Activated CD8-positive, alpha-beta memory T cell treated with anti-CD3 and anti-CD28 coated beads, Interleukin-2, amount 50 U/mL, for 24 hours (primary cell): ENCODE results near the gene FAHD2A.
"Not testable (repeated sequence)": the region's sequence is repeated elsewhere in the genome, so short reads cannot be mapped to it uniquely, and the experiment has no call there.

Source experiments
- DNase-seq: peaks from one replicate; pipeline ENCODE4 v3.0.0-alpha.2; 2020; ENCODE audit errors: extremely low read depth

FAHD2A gene, protein sequence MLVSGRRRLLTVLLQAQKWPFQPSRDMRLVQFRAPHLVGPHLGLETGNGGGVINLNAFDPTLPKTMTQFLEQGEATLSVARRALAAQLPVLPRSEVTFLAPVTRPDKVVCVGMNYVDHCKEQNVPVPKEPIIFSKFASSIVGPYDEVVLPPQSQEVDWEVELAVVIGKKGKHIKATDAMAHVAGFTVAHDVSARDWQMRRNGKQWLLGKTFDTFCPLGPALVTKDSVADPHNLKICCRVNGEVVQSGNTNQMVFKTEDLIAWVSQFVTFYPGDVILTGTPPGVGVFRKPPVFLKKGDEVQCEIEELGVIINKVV

DNA sequence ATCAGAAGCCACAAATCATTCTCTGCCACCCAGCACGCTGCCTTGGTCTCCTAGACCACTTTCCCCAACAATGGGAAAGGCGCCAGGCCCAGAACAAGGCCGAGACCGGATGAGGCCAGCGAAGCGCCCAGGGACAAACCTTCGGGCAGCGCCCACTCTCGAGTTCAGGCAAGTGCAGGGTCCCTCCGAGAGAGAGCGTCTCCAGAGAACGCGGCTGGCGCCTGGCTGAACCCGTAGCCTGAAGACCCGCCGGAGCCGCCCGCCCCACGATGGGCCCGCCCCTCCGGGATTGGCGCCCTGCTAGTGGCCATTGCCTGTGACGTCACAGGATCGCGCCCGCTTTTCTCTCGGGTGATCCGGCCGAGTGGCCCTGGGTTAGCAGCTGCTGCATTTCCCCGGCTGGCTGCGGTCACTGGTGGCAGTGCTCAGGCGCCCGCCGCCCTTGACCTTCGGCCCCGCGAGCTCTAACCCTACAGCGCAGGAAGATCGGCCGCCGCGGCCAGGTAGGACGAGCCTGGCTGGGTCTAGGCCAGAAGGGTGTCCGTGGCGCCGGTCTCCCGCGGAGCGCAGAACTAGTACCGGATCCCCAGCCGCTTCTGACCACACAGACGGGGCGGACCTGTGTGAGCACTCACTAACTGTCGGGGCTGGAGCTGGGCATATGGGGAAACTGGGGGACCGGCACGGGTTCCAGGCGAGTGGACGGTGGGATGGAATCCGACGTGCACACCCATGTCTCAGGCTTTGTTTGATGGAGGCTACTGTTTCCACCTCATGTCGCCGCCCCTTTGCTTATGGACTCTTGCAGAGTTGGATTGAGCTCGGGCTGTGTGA is at the start of gene FAHD2A:
FAHD2A (plus strand) TSS at position 339 of the 834 bp plus-strand sequence. CDS start 2,851 bp downstream, outside the sequence.
- DNase-seq = peak; percentile 87

DNA sequence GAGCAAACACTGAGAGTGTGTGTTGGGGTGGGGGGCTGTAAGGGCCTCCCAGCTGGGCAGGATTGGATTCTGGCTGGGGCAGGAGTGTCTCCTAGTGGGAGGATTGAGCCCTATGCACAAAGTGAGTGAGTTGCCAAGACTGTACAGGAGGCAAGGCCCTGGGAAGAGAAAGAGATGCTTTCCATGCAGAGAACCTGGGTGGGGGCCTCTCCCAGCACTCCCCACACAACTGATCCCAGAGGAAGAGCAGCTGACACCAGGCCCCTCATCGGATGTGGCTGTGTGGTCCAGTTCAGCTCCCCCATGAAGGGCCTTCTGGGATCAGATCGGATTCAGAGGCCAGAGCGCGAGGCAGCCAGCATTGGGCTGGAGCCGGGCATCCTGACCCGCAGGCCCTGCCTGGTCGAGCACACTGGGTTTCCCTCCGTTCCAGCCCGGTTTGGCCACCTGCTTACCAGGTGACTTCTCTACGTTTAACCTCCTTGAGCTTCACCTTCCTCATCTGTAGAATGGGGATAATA is 49.4 kb upstream of the FAHD2A start:
- no peak for DNase-seq

DNA sequence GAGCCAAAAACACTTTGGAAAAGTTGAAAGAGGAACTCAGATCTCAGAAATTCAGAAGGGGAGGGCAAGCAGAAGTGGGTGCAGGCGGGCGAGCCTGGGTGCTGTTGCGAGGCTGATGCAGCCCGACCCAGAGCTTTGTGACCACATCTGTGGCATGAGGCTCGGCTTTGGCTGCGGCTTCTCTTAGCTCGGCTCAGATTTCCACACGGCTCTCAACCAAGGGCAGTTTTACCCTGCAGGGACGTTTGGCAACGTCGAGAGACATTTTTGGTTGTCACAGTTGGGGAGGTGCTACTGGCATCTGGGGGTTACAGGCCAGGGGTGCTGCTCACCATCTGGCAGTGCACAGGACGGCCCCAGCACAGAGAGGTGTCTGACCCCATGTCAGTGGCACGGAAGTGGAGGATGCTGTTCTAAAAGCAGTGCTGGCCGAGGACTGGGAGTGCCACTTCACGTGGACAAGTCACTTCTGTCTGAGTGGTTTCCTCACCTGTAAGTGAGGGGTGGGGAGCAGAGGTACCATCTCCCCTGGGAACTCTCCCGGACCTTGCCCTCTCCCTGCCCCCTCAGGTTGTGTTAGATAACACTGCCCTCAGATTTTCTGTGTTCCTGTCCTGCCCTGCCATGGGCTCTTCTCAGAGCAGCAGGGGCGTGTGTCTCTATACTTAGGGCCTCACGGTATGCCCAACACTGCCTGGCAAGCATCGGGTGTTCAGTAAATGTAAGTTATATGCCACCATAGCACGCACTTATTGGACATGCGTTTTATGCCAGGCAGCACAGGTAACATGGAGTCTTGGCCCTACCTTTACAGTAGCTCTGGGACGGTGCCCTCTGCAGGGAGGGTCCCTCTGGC is 48.7 kb upstream of the FAHD2A start:
- DNase-seq = no peak

DNA sequence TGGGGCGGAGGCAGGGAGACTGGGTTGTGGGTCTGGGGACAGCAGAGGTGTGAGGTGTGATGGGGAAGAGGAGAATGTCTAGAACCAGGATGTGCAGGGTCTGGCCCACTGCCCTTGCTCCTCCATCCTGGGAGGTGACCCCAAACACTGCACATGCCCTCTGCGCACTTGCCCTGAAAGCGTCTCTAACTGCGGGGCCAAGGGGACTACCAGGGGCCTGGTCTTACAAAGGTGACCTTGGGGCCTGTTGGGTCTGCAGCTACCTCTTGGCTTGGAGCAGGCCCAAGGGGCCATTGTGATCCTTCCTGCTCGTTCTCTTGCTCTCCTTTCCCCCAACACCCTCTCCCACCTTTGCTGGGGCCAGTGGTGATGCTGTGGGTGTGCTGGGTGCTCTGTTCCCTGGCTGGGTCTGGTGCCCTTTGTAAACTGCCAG is 48.0 kb upstream of the FAHD2A start:
- DNase-seq = no peak

DNA sequence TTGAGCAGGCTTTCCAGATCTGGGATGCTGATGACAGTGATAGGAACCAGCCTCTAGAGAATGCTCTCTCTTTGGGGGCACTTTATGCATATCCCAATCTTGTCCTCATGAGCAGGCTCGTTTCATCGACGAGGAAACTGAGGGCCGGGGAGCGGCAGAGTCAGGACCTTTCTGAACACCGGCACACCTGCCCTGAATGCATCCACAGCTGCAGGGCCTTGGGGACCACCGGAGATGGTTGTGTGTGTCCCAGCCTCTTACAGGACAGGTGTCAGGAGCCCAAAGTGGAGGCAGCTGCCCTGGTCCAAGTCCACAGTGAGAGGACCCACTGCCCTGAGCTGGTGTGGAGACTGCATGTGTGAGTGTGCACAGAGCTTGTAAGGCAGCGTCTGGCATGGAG is 47.6 kb upstream of the FAHD2A start:
- no peak for DNase-seq

DNA sequence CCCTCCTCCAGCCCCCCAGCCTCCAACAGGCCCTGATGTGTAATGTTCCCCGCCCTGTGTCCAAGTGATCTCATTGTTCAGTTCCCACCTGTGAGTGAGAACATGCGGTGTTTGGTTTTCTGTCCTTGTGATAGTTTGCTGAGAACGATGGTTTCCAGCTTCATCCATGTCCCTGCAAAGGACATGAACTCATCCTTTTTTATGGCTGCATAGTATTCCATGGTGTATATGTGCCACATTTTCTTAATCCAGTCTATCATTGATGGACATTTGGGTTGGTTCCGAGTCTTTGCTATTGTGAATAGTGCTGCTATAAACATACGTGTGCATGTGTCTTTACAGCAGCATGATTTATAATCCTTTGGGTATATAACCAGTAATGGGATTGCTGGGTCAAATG is 47.0 kb upstream of the FAHD2A start:
- not testable (repeated sequence) for DNase-seq

DNA sequence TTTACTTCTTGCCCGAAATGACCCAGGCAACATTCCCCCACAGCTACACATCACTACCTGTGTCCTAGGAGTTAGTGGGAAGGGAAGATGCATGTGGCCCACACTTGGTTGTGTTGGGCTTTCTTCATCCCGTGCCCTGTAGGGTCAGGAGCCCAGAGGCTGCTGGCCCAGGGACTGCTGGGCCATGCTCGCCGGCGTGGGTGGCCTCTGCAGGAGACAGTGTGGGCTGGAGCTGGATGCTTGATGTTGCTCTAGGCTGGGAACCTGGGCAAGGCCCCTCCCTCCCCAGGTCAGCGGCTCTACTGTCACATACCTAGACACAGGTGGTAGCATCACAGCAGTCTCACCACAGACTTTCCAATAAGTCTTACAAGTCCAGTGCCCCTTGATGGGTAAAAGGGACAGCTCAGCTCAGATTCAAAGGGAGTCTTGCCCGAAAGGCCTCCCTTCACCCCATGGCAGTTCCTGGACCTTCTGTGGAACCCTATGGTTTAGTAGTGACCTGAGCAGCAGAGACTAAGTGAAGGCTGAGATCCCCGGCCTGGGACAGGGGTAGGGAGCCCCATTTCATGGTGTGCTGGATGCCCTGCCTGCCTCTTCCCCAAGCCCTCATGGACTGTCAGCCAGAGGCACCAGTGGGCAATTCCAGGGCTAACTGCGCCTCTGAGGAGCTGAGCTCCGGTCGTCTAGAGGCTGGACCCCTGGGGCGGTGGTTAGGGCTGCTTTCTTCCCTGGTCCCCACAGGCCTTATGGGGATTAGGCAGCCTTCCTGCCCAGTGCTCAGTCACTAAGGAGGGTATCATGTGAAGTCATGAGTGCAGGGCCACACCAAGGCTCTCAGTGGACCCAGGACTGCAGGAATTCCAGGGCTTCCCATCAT is 45.4 kb upstream of the FAHD2A start:
- DNase-seq = no peak

DNA sequence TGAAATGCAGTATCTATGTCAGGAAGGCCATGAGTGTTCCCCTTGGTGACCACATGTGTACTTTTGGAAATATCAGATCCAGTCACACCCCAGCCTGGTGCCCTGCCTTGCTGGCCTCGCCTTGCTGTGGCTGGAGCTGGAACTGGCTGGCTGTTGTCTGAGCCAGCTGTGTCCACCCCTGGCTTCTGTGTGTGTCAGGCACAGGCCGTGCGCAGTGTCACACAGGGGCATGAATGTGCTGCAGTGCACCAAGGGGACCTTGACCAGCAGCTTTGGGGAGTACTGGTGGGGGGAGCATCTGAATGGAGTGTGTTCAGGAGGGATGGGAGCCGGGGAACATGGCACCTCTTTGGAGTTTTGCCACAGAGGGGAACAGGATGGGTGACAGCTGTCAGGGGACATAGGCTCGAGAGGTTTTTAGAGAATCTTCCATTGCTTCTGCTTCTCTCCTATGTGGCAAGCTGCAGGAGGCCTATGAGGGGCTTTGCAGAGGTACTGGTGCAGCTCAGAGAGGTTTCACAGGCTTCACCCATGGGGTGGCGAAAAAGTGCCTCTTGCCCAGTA is 44.7 kb upstream of the FAHD2A start:
- DNase-seq = no peak

DNA sequence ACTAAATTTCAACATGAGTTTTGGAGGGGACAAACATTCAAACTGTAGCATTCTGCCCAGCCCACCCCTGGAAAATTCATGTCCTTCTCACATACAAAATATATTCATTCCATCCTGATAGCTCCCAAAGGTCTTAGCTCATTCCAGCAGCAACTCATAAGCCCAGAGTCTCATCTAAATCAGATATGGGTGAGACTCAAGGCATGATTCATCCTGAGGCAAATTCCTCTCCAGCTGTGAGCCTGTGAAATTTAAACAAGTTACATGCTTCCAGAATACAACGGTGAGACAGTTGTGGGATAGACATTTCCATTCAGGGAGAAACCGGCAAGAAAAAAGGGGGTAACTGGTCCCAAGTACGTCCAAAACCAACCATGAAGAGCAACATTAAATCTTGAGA is 43.5 kb upstream of the FAHD2A start:
- DNase-seq = no peak

DNA sequence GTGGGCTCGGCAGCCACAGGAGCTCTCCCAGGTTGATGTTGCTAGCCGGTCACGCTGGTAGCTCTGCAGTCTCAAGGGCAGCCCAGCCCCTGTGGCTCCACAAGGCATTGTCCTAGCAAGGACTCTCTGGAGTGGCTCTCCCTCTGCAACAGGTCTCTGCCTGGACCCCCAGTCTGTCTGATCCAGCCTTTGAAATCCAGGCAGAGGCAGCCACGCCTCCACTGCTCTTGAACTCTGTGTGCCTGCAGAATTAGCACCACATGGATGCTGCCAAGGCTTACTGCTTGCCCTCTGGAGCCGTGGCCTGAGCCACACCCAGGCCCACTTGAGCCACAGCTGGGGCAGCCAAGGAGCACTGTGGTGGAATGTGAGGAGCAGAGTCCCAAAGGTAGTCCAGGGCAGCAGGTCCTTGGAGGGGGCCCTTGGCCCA is 43.0 kb upstream of the FAHD2A start:
- no peak for DNase-seq

DNA sequence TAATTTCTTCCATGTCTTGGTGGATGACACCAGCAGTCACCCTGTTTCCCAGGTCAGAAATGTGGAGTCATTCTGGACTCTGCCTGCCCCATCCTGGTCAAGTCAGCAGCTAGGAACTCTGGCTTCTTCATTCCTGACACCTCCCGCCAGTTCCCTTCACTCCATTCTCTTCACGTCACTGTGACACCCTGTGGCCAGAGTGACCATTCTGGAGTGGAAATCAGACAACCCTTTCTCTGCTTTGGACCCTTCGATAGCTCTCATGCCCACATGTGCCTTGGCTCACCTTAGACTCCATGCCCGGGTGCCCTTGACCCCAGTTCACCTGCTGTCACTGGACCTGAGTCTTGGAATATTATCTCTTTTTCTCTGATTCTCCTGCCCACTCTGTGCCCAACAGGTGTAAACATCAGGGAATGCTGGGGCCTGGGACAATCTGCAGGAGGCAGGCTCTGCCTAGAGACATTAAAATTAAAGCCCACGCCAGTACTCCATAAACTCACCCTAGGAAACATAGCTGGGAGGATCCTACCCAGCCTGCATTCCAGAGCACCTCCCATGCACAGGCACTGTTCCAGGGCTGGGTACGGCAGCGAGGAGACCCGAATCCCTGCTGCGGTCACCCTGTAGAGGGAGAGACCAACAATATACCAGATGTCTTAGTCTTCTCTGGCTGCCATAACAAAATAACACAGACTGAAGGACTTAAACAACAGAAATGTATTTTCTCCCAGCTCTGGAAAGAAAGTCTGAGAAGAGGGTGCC is 41.1 kb upstream of the FAHD2A start:
- no peak for DNase-seq

DNA sequence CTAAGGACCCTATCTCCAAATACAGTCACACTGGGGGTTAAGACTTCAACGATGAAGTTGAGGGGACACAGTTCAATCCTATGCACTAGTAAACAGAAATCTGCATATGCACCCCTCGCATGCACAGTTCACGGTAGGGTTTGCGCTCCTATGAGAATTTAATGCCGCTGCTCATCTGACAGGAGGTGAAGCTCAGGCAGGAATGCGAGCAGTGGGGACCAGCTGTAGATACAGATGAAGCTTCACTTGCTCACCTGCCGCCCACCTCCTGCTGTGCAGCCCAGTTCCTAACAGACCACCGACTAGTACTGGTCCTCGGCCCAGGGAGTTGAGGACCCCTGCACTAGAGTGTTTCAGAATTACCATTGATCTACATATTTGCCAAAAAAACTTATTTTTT is 40.0 kb upstream of the FAHD2A start:
- no peak for DNase-seq

DNA sequence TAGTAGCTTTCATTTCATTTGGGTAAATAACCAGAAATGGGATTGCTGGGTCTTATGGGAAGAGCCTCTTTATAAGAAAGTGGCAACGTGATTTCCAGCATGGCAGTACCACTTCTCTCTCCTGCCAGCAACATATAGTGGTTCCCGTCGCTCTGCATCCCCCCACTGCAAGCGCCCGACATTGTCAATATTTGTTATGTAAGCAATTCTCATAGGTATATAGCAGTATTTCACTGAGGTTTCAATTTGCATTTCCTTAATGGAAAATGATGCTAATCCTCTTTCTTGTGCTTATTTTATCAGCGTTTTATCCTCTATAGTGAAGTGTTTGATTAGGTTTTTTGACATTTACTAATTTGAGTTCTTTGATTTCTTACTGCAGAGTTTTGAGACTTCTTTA is 36.0 kb upstream of the FAHD2A start:
- no peak for DNase-seq

DNA sequence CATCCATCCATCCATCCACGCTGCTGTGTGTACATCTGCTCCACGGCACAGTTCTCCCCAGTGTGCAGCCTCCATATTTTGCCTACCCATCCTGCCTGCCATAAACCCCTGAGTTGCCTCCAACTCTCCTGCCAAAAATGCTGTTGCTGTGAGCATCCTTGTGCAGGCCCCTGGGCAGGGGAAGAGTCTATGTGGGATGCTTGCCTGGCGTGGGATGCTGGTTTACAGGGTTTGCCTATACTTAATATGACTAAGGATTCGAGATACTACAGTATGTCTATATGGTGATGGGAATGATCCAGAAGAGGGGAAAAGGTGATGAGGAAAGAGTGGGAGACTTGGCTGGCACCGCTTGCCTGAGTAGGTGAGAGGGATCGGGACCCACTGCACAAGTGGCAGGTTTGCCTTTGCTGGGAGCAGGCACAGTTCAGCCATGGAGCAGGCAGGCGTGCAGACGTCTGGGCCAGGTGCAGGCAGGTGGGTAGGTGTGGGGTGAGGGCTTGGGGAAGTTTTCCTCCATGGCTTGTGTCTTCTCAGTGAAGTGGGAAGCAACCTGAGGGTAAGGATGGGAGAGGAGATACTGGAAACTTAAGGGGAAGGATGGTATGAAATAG is 30.2 kb upstream of the FAHD2A start:
- DNase-seq = no peak

DNA sequence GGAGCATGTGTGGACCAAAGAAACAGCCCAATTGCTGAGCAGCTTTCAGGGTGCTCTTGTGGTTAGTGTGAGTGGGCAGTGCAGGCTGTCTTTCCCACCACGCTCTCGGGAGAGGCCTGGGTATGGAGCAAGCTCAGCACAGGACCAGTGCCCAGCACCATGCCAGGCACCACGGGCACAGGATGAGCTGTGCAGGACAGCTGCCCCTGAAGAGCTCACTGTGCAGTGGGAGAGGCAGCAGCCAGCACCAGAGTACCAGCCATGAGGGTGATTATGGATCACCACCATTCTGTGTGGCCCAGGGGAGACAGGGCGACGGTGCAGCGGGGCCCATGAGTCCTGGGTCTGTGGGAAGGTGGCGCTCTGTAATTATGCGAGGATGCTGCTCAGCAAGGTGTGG is 29.7 kb upstream of the FAHD2A start:
- no peak for DNase-seq

DNA sequence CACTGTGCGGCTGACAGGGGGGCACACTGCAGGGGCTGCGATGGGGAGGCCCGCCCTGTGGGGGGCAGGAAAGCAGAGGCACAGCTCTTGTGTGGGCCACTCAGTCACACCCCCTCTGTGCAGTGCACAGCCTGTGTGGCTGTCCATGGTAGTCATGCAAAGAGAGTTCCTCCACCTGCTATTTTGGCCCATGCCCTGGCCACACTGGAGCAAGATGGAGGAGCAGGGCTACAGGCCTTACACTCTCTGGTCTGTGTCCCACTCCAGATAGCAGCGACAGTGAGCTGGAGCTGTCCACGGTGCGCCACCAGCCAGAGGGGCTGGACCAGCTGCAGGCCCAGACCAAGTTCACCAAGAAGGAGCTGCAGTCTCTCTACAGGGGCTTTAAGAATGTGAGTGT is 28.5 kb upstream of the FAHD2A start:
- no peak for DNase-seq

DNA sequence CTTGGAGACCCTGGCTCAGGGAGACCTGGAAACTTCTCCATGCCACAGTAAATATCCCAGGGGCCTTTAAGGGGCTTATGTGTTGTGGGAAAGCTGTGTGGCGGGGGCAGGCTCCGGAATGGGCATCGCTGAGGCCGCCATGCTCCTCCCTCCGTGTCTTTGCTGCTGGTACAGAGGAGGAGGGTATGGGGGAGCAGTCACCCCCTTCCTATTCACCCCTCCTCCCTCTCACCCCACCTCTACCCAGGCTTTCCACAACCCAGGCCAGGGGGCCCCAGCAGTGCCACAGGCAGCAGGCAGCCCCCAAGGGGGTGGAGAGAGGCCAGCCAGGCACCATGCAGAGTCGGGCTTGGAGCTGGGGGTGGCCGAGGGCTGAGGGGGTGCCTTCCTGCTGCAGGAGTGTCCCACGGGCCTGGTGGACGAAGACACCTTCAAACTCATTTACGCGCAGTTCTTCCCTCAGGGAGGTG is 28.0 kb upstream of the FAHD2A start:
- no peak for DNase-seq

DNA sequence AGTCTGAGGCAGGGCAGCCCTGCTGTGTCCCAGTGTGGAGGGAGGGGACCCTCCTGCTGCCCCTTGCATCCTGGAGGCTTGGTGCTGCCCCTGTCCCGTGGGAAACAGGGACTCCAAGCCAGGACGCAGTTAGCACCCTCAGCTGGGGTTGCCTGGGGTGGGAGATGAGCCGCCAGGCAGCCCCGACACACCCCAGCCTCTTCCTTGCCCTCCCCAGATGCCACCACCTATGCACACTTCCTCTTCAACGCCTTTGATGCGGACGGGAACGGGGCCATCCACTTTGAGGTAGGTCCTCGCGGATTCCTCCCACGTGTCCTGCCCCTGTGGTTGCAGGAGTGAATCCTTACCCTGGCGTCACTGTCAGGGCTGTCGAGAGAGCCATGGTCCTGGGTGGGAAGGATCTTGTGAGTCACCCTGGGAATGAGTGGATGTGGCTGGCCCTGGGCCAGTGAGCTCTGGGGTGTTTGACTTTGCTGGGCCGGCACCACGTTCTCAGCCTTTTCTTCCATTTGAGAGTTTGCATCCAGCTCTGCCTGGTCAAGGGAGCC is 27.5 kb upstream of the FAHD2A start:
- DNase-seq = no peak
